Esophagus muscularis mucosa (tissue), 4 donors: Measurements from ENCODE around the gene CUL2.

Experiments used
- CTCF ChIP-seq, 3 experiments: fragments of 200-600 bp in 2 of 3; fragments of 450-650 bp in 1 of 3; sonication (generic) in 2 of 3; IDR thresholded peaks; one replicate each; pipeline ENCODE4 v1.5.1; 2017 to 2019; ENCODE audit warnings: antibody characterized with exemption in 3 of 3, mild to moderate bottlenecking in 2 of 3, moderate library complexity in 1 of 3
- EP300 ChIP-seq: sonication (generic); formaldehyde crosslinking; IDR thresholded peaks from one replicate; pipeline ENCODE4 v1.6.1; 2017; ENCODE audit warnings: antibody characterized with exemption
- POLR2A ChIP-seq: fragments of 450-650 bp; IDR thresholded peaks from one replicate; pipeline ENCODE4 v1.6.1; 2017; ENCODE audit warnings: antibody characterized with exemption, moderate library complexity, mild to moderate bottlenecking, low read depth
- POLR2AphosphoS5 ChIP-seq, 2 donors: sonication (generic); formaldehyde crosslinking; IDR thresholded peaks; one replicate each; pipeline ENCODE4 v1.6.1; 2017; ENCODE audit warnings: antibody characterized with exemption in 2 of 2

GRCh38 chr10:34985823-34986222 is 104.3 kb downstream of the CUL2 start:
- TF ChIP-seq CTCF (IDR thresholded peaks at IDR 0.05) (peak in 2 of 3 experiments; percentile 17 to 42), EP300 (no peak), POLR2A (no peak), POLR2AphosphoS5 (IDR thresholded peaks at IDR 0.05) (no peak)
